Measurements from ENCODE around the gene ABHD17A.

ABHD17A gene

GRCh38 chr19:1844513-1845124 is 40.7 kb downstream of the ABHD17A start:
- TF ChIP-seq TCF4 (CRISPR knock-in tag; IDR thresholded peaks at IDR 0.05; ENCODE audit: borderline replicate concordance) (no peak), ARNTL (CRISPR knock-in tag; IDR thresholded peaks at IDR 0.05; ENCODE audit: borderline replicate concordance, low read depth) (no peak), ESRRG (CRISPR knock-in tag; IDR thresholded peaks at IDR 0.05) (no peak), CSRNP3 (CRISPR knock-in tag; IDR thresholded peaks at IDR 0.05) (no peak), ZFP30 (CRISPR knock-in tag; IDR thresholded peaks at IDR 0.05) (no peak), SNAI2 (CRISPR knock-in tag; IDR thresholded peaks at IDR 0.05) (no peak), POU6F1 (CRISPR knock-in tag; IDR thresholded peaks at IDR 0.05; ENCODE audit: borderline replicate concordance, low read depth) (no peak), CSDC2 (CRISPR knock-in tag; IDR thresholded peaks at IDR 0.05) (no peak), ZFP3 (CRISPR knock-in tag; IDR thresholded peaks at IDR 0.05) (no peak), CREB5 (CRISPR knock-in tag; IDR thresholded peaks at IDR 0.05; ENCODE audit: low read depth) (no peak)
- no peak for ATAC-seq

- no peak for TF ChIP-seq PATZ1 (CRISPR knock-in tag; IDR thresholded peaks at IDR 0.05; ENCODE audit: borderline replicate concordance)
- no peak for TF ChIP-seq PPARA (CRISPR knock-in tag; IDR thresholded peaks at IDR 0.05; ENCODE audit: borderline replicate concordance)
- no peak for TF ChIP-seq RARB (CRISPR knock-in tag; IDR thresholded peaks at IDR 0.05)
- no peak for TF ChIP-seq POU6F1 (CRISPR knock-in tag; IDR thresholded peaks at IDR 0.05; ENCODE audit: borderline replicate concordance, low read depth)
- no peak for TF ChIP-seq ZC3H10 (CRISPR knock-in tag; IDR thresholded peaks at IDR 0.05)
- ATAC-seq, result no peak
Observed at GRCh38 chr19:1843646-1844394, 41.5 kb downstream of the ABHD17A start.

- no peak for ATAC-seq
- TF ChIP-seq ZFP3 (CRISPR knock-in tag; IDR thresholded peaks at IDR 0.05), result no peak
- TF ChIP-seq OSR1 (CRISPR knock-in tag; IDR thresholded peaks at IDR 0.05), result no peak
- TF ChIP-seq POU6F1 (CRISPR knock-in tag; IDR thresholded peaks at IDR 0.05; ENCODE audit: borderline replicate concordance, low read depth), result no peak
- no peak for TF ChIP-seq ZNF70 (CRISPR knock-in tag; IDR thresholded peaks at IDR 0.05)
- TF ChIP-seq ZNF8 (CRISPR knock-in tag; IDR thresholded peaks at IDR 0.05), result no peak
- no peak for TF ChIP-seq ZC3H10 (CRISPR knock-in tag; IDR thresholded peaks at IDR 0.05)
- no peak for TF ChIP-seq ARNTL (CRISPR knock-in tag; IDR thresholded peaks at IDR 0.05; ENCODE audit: borderline replicate concordance, low read depth)
- TF ChIP-seq TOX (CRISPR knock-in tag; IDR thresholded peaks at IDR 0.05; ENCODE audit: borderline replicate concordance), result no peak
- no peak for TF ChIP-seq ZFP30 (CRISPR knock-in tag; IDR thresholded peaks at IDR 0.05)
- no peak for TF ChIP-seq TCF4 (CRISPR knock-in tag; IDR thresholded peaks at IDR 0.05; ENCODE audit: borderline replicate concordance)
- no peak for TF ChIP-seq ZNF565 (CRISPR knock-in tag; conservative IDR thresholded peaks at IDR 0.05; ENCODE audit: low read depth)
- TF ChIP-seq ISL1 (CRISPR knock-in tag; IDR thresholded peaks at IDR 0.05), result no peak
- TF ChIP-seq BACH2 (CRISPR knock-in tag; IDR thresholded peaks at IDR 0.05; ENCODE audit: borderline replicate concordance), result no peak
- TF ChIP-seq CSDC2 (CRISPR knock-in tag; IDR thresholded peaks at IDR 0.05), result no peak
- no peak for TF ChIP-seq CSRNP3 (CRISPR knock-in tag; IDR thresholded peaks at IDR 0.05)
- TF ChIP-seq TSHZ2 (CRISPR knock-in tag; IDR thresholded peaks at IDR 0.05), result no peak
- no peak for TF ChIP-seq ESRRG (CRISPR knock-in tag; IDR thresholded peaks at IDR 0.05)
Observed at GRCh38 chr19:1843116-1843515, 42.2 kb downstream of the ABHD17A start.
